HCT116 (cell line): ENCODE measurements around the gene DNMT3A. TPM values are rescaled to one million over a fixed set of nuclear protein-coding genes. Genes with fewer than 3 reads are reported as not detected.

ENCODE experiments used
- ATAC-seq: fragments of 200-7000 bp; cut with Tn5 transposase; 2 replicates; pipeline ENCODE4 v1.9.1; 2020; ENCODE audit warnings: mild to moderate bottlenecking, moderate library complexity
- BruUV-seq: library from RNA; stranded (reverse); fragments of 400-500 nt; replicated peaks from 2 replicates; lab custom pipeline; 2021; lab: Mats Ljungman, UMichigan
- CTCF ChIA-PET: fragments of 300-600 bp; sonication (Branson Sonifier 250); formaldehyde crosslinking; loops from one replicate; lab custom pipeline; 2021; ENCODE audit warnings: antibody characterized with exemption; lab: Charles Lee
- POLR2A ChIA-PET: fragments of 300-600, 350-600 bp; sonication (Branson Sonifier 250); formaldehyde crosslinking; loops from one replicate; lab custom pipeline; 2021; ENCODE audit warnings: antibody characterized with exemption; lab: Charles Lee
- RAD21 ChIA-PET, 2 experiments: fragments of 300-600 bp; sonication (Branson Sonifier 250); formaldehyde crosslinking; loops; one replicate each; lab custom pipeline; 2023; ENCODE audit warnings: low total read pairs in 2 of 2; ENCODE audit not compliant: uncharacterized antibody in 2 of 2, unreplicated experiment in 2 of 2, low non-redundant PET in 1 of 2; lab: Charles Lee
- DNase-seq: peaks from one replicate; pipeline ENCODE4 v3.0.0-alpha.2; 2010; ENCODE audit warnings: low read depth, low spot score
- H2AFZ ChIP-seq: fragments of 200-600 bp; shearing (Covaris generic), sonication (generic); 2 replicates; pipeline ENCODE4 v1.6.1; 2017; ENCODE audit warnings: low read depth, mixed run types, mixed read lengths, antibody characterized with exemption, low read length; ENCODE audit not compliant: poor library complexity, severe bottlenecking
- H3K27ac ChIP-seq: 2 replicates; pipeline ENCODE4 v1.5.1; 2012; ENCODE audit warnings: low read depth, low read length
- H3K27me3 ChIP-seq: fragments of 200-600 bp; sonication (generic); 2 replicates; pipeline ENCODE4 v1.6.1; 2016; ENCODE audit warnings: mixed run types, low read length, mixed read lengths; ENCODE audit not compliant: insufficient read depth
- H3K36me3 ChIP-seq, 2 experiments: fragments of 200-500 bp in 1 of 2; fragments of 200-600 bp in 1 of 2; sonication (Bioruptor generic) in 1 of 2; sonication (generic) in 1 of 2; 2 replicates each; pipeline versions ENCODE4 v1.5.1 to v1.6.1; 2014 to 2016; ENCODE audit warnings: low read length in 2 of 2, inconsistent platforms in 1 of 2, mixed read lengths in 1 of 2, mixed run types in 1 of 2; ENCODE audit not compliant: insufficient read depth in 2 of 2, control insufficient read depth in 1 of 2
- H3K4me1 ChIP-seq, 2 experiments: fragments of 200-600 bp in 1 of 2; sonication (generic) in 1 of 2; 2 replicates each; pipeline versions ENCODE4 v1.5.1 to v1.6.1; 2012 to 2017; ENCODE audit warnings: low read length in 2 of 2, inconsistent platforms in 1 of 2, mild to moderate bottlenecking in 1 of 2, mixed read lengths in 1 of 2, mixed run types in 1 of 2, moderate library complexity in 1 of 2; ENCODE audit not compliant: insufficient read depth in 2 of 2, control insufficient read depth in 1 of 2
- H3K4me2 ChIP-seq: fragments of 200-600 bp; sonication (generic); 2 replicates; pipeline ENCODE4 v1.6.1; 2017; ENCODE audit warnings: mixed run types, low read length, mixed read lengths
- H3K4me3 ChIP-seq, 2 experiments: fragments of 200-600 bp in 1 of 2; sonication (generic) in 1 of 2; replicated peaks in 1 of 2; 2 replicates each; pipeline ENCODE4 v1.5.1; 2011 to 2016; ENCODE audit warnings: low read length in 2 of 2, control low read depth in 1 of 2, low read depth in 1 of 2, mild to moderate bottlenecking in 1 of 2, mixed read lengths in 1 of 2, mixed run types in 1 of 2
- H3K79me2 ChIP-seq: fragments of 200-600 bp; sonication (generic); 2 replicates; pipeline ENCODE4 v1.6.1; 2017; ENCODE audit warnings: mild to moderate bottlenecking, mixed run types, low read length, moderate library complexity, mixed read lengths; ENCODE audit not compliant: insufficient read depth
- H3K9ac ChIP-seq: fragments of 200-600 bp; sonication (generic); 2 replicates; pipeline ENCODE4 v1.6.1; 2016; ENCODE audit warnings: low read length, mixed read lengths
- H3K9me2 ChIP-seq: fragments of 200-600 bp; sonication (generic), shearing (Covaris generic); 2 replicates; pipeline ENCODE4 v1.6.1; 2017; ENCODE audit warnings: mixed run types, mild to moderate bottlenecking, moderate library complexity; ENCODE audit not compliant: insufficient read depth
- H3K9me3 ChIP-seq, 2 experiments: fragments of 200-500 bp in 1 of 2; fragments of 200-600 bp in 1 of 2; sonication (Bioruptor generic) in 1 of 2; sonication (generic) in 1 of 2; 2 replicates each; pipeline ENCODE4 v1.6.1; 2014 to 2017; ENCODE audit warnings: low read length in 2 of 2, mixed read lengths in 2 of 2, inconsistent platforms in 1 of 2, low read depth in 1 of 2, mild to moderate bottlenecking in 1 of 2, mixed run types in 1 of 2, moderate library complexity in 1 of 2; ENCODE audit not compliant: control insufficient read depth in 1 of 2, insufficient read depth in 1 of 2
- H4K20me1 ChIP-seq: fragments of 200-600 bp; sonication (generic), shearing (Covaris generic); 2 replicates; pipeline ENCODE4 v1.6.1; 2017; ENCODE audit warnings: mixed run types, mild to moderate bottlenecking, moderate library complexity; ENCODE audit not compliant: insufficient read depth
- CEBPB ChIP-seq: IDR thresholded peaks from 2 replicates; pipeline ENCODE4 v1.6.1; 2012; ENCODE audit warnings: low read depth
- ELF1 ChIP-seq: IDR thresholded peaks from 2 replicates; pipeline ENCODE4 v1.6.1; 2012; ENCODE audit warnings: low read depth, borderline replicate concordance
- EZH2 ChIP-seq: fragments of 200-600 bp; sonication (generic); IDR thresholded peaks from 2 replicates; pipeline ENCODE4 v1.6.1; 2017; ENCODE audit warnings: antibody characterized with exemption, mixed run types
- FOSL1 ChIP-seq: IDR thresholded peaks from 2 replicates; pipeline ENCODE4 v1.6.1; 2012; ENCODE audit warnings: low read depth
- POLR2A ChIP-seq: IDR thresholded peaks from 2 replicates; pipeline ENCODE4 v1.7.0; 2011; ENCODE audit warnings: borderline replicate concordance; ENCODE audit not compliant: insufficient read depth, insufficient read length; ENCODE audit errors: extremely low read depth
- SIN3A ChIP-seq: IDR thresholded peaks from 2 replicates; pipeline ENCODE4 v1.6.1; 2012; ENCODE audit warnings: low read depth
- YY1 ChIP-seq: IDR thresholded peaks from 2 replicates; pipeline ENCODE4 v1.6.1; 2011; ENCODE audit warnings: low read length, low read depth, moderate library complexity, mild to moderate bottlenecking; ENCODE audit not compliant: insufficient replicate concordance; ENCODE audit errors: extremely low read depth
- ZBTB33 ChIP-seq: IDR thresholded peaks from 2 replicates; pipeline ENCODE4 v1.6.1; 2011; ENCODE audit warnings: mild to moderate bottlenecking, low read length, moderate library complexity; ENCODE audit not compliant: insufficient replicate concordance; ENCODE audit errors: extremely low read depth
- ZFX ChIP-seq: fragments of 450-650 bp; IDR thresholded peaks from 2 replicates; pipeline ENCODE4 v1.6.1; 2017
- intact Hi-C: fragments of 100-400 bp; cut with micrococcal nuclease; formaldehyde crosslinking; loops from 2 replicates; pipeline ENCODE4 v1.10.0; 2022
- total RNA-seq: library from RNA; stranded (reverse); gene quantifications from one replicate; pipeline ENCODE4 v1.2.1, GENCODE V29; 2021; ENCODE audit not compliant: unreplicated experiment

DNMT3A gene
- total RNA-seq, 1 experiment from 2014 or later = 14.3 TPM

GRCh38 chr2:25251071-25251421, 90.7 kb downstream of the DNMT3A start:
- no peaks in the 10 kb centered on the region for H3K9me3 ChIP-seq
- no peaks in the 10 kb centered on the region for H3K4me1 ChIP-seq
- intact Hi-C loops = no loop called here
- no peak overlapping the region for H3K9ac ChIP-seq
- no peaks in the 10 kb centered on the region for H3K79me2 ChIP-seq
- no peak overlapping the region for H2AFZ ChIP-seq
- no peak overlapping the region for H3K4me3 ChIP-seq
- H3K27me3 ChIP-seq = no peaks in the 10 kb centered on the region
- H3K27ac ChIP-seq = no peak overlapping the region
- BruUV-seq = no TSS peak
- TF ChIP-seq FOSL1 (no peak), POLR2A (no peak), SIN3A (no peak)
- TF ChIP-seq, all 23 proteins: peak for 0
- ChIA-PET POLR2A (no interaction called here), CTCF (no interaction called here), RAD21 (no interaction called here)
- Histone ChIP-seq H3K9me2 (no peaks in the 10 kb centered on the region), H3K4me2 (no peak overlapping the region), H3K36me3 (no peaks in the 10 kb centered on the region), H4K20me1 (no peaks in the 10 kb centered on the region)
- no peak for DNase-seq
- no peak for ATAC-seq

- POLR2A ChIA-PET = no interaction called here
These were observed 91.2 kb downstream of the DNMT3A start for GRCh38 chr2:25250331-25251070.

More at GRCh38 chr2:25250331-25251070, 91.2 kb downstream of the DNMT3A start:
- TF ChIP-seq EZH2 = no peak
- TF ChIP-seq ZBTB33 = no peak
- TF ChIP-seq CEBPB = no peak
- no peak for TF ChIP-seq ELF1
- TF ChIP-seq YY1 = no peak
- no peak for TF ChIP-seq ZFX
- TF ChIP-seq SIN3A = no peak
- Histone ChIP-seq H3K79me2 (no peaks in the 10 kb centered on the region), H3K4me2 (no peak overlapping the region), H3K4me1 (no peaks in the 10 kb centered on the region), H3K4me3 (no peak overlapping the region), H3K36me3 (no peaks in the 10 kb centered on the region), H3K9me2 (no peaks in the 10 kb centered on the region), H3K27me3 (no peaks in the 10 kb centered on the region), H3K27ac (no peak overlapping the region), H3K9ac (no peak overlapping the region), H3K9me3 (no peaks in the 10 kb centered on the region), H2AFZ (no peak overlapping the region), H4K20me1 (no peaks in the 10 kb centered on the region)
- no TSS peak for BruUV-seq
- ATAC-seq = no peak
- intact Hi-C loops = no loop called here
- ChIA-PET RAD21 (no interaction called here), CTCF (interaction anchor here (1.1 kb wide), 1 partner anchor 21 kb away, joined by 3 read pairs; no protein-coding TSS in a partner anchor)
- no peak for DNase-seq
